Tibial artery (tissue), 4 donors: ENCODE results near the gene CEP83.

Experiments
- DNase-seq, 2 donors: peaks; one replicate each; pipeline ENCODE4 v3.0.0-alpha.2; 2019
- H3K27ac ChIP-seq, 2 donors: fragments of 200-600 bp; sonication (generic) in 1 of 2; 1 replicate in 1 of 2; 2 replicates in 1 of 2; pipeline ENCODE4 v1.5.1; 2018 to 2019; ENCODE audit warnings: mild to moderate bottlenecking in 1 of 2
- H3K27me3 ChIP-seq, 2 donors: fragments of 200-600 bp; sonication (generic) in 1 of 2; one replicate each; pipeline versions ENCODE4 v1.5.1 to v1.6.0; 2016 to 2019
- H3K36me3 ChIP-seq, 3 donors: fragments of 200-600 bp; sonication (generic) in 2 of 3; one replicate each; pipeline ENCODE4 v1.5.1; 2016 to 2019; ENCODE audit warnings: mild to moderate bottlenecking in 2 of 3
- H3K4me1 ChIP-seq, 4 donors: fragments of 200-600 bp; sonication (generic) in 2 of 4; 1 replicate in 3 of 4; 2 replicates in 1 of 4; pipeline ENCODE4 v1.5.1; 2016 to 2019
- H3K4me3 ChIP-seq, 2 donors: fragments of 200-600 bp; sonication (generic) in 1 of 2; 1 replicate in 1 of 2; 2 replicates in 1 of 2; pipeline ENCODE4 v1.5.1; 2018 to 2019; ENCODE audit warnings: mild to moderate bottlenecking in 2 of 2
- H3K9me3 ChIP-seq, 3 donors: fragments of 200-600 bp; sonication (generic) in 1 of 3; one replicate each; pipeline ENCODE4 v1.5.1; 2016 to 2019
- CTCF ChIP-seq, 2 experiments: fragments of 200-600 bp in 1 of 2; fragments of 450-650 bp in 1 of 2; IDR thresholded peaks; one replicate each; pipeline ENCODE4 v1.5.1; 2017 to 2019; ENCODE audit warnings: antibody characterized with exemption in 2 of 2, mild to moderate bottlenecking in 1 of 2, moderate library complexity in 1 of 2
- intact Hi-C: fragments of 100-400 bp; cut with DNase I; formaldehyde crosslinking; loops from one replicate; pipeline ENCODE4 v1.15.0; 2023; ENCODE audit warnings: low total_unique reads

CEP83 gene

DNA sequence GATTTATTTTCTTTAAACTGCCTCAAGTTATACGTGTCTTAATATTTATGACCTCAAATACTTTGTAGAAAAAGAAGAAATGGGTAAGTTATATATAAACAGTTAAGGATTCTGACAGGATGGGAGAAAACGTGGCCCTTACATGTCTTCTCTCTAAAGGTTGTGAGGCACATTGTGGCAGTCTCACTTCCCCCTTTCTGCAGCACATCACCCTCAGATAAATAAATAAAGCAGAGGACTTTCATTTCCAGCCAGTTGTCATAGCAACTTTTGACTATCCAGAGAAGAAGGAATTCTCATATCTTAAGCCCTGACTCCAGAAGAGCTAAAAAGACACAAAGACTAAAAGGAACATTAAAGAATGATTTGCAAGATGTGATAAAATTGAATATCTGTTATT lies 28.8 kb upstream of the CEP83 start:
- Histone ChIP-seq H3K4me1 (no peaks in the 10 kb centered on the region), H3K27ac (no peak overlapping the region), H3K4me3 (no peak overlapping the region), H3K27me3 (no peaks in the 10 kb centered on the region), H3K36me3 (no peaks in the 10 kb centered on the region), H3K9me3 (no peaks in the 10 kb centered on the region)
- intact Hi-C loops, result no loop called here
- no peak for TF ChIP-seq CTCF (IDR thresholded peaks at IDR 0.05)
- DNase-seq, result no peak

GRCh38 chr12:94481734-94482133 lies 22.1 kb upstream of the CEP83 start:
- no peak overlapping the region for H3K27ac ChIP-seq
- no peaks in the 10 kb centered on the region for H3K4me1 ChIP-seq
- H3K4me3 ChIP-seq, result no peak overlapping the region
- no peak for TF ChIP-seq CTCF (IDR thresholded peaks at IDR 0.05)
- no peaks in the 10 kb centered on the region for H3K36me3 ChIP-seq
- H3K27me3 ChIP-seq, result peaks cover 0 to 2% of the 10 kb centered on the region in 2 donors
- no peak for DNase-seq
- intact Hi-C loops, result no loop called here
- no peaks in the 10 kb centered on the region for H3K9me3 ChIP-seq

DNA sequence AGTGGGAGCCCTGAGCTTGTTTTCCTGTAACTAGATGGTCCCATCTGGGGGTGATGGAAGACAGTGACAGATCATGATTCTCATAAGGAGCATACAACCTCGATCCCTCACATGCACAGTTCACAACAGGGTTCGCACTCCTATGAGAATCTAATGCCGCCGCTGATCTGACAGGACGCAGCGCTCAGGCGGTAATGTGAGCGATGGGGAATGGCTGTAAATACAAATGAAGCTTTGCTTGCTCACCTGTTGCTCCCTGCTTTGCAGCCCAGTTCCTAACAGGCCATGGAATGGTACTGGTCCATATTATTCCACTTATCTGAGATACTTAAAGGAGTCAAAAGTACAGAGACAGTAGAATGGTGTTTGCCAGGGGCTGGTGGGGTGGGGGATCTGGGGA lies 9.9 kb upstream of the CEP83 start:
- intact Hi-C loops, result loop anchor here (10.0 kb wide), 1 partner anchor 205 kb away; no protein-coding TSS in a partner anchor
- TF ChIP-seq CTCF (IDR thresholded peaks at IDR 0.05), result no peak
- Histone ChIP-seq H3K4me1 (no peaks in the 10 kb centered on the region), H3K27ac (no peak overlapping the region), H3K36me3 (no peaks in the 10 kb centered on the region), H3K27me3 (no peaks in the 10 kb centered on the region), H3K4me3 (no peak overlapping the region), H3K9me3 (no peaks in the 10 kb centered on the region)
- no peak for DNase-seq

DNA sequence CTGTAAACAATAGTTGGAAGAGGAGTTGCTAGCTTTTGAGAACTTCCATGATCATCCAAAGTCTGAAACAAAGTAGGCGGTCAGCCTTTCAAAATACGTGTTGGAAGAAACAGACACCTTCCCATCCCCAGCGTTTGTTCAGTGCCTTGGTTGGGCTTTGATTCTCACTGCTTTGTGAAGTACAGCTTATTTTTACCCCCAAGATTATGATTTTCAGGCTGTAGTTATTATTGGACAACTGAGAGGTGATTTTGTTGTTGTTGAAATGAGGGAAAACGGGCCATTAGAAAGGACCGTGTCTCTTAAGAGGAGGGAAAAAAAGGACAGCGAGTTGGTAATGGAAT lies 921 bp upstream of the CEP83 start:
- intact Hi-C loops, result loop anchor here (10.0 kb wide), 1 partner anchor 196 kb away; no protein-coding TSS in a partner anchor
- Histone ChIP-seq H3K9me3 (no peaks in the 10 kb centered on the region), H3K4me3 (peak overlapping the region; percentile 63 to 81), H3K27me3 (no peaks in the 10 kb centered on the region), H3K4me1 (peaks cover 0 to 22% (median 5%) of the 10 kb centered on the region in 4 donors), H3K36me3 (no peaks in the 10 kb centered on the region), H3K27ac (peak overlapping the region; percentile 76 to 93)
- DNase-seq, result no peak
- no peak for TF ChIP-seq CTCF (IDR thresholded peaks at IDR 0.05)

DNA sequence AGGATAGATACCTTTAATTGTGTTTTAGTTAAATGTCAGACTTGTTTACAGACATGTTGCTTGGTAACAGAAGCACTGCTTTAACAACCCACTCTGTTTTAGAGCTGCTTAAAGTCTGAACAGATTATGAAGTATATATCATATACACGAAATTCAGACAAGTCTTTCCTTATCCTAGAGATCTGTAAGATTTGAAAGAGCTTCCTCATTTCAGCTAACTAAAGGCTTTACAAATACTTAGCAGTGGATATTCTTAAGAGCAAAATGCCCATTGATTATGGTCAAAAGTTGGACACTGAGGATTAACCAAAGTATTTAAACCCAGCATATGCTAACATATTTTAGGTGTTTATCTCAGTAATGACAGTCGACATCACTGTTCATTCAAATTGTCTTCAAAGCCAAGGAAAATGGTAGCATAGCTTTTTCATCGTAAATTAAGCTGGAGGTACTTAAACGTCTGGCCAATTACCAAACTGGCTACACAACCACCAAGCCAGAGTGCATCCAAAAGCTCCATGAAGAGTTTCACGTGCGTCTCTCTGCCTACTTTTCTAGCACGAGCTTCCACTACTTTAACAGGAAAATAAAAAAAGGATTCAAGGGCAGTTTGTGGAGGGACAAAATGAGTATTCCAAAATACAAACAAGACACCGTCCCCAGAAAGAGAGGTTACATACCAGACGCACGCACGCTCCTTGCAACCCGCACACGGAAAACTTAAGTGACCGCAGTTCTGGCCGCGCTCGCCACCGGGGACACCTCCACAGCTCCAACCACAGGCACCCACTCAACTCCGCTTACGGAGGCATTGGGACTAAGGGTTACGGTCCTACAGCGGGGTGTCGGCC lies 565 bp downstream of the CEP83 start:
- Histone ChIP-seq H3K4me3 (peak overlapping the region; percentile 63 to 81), H3K27ac (peak overlapping the region; percentile 76 to 93), H3K36me3 (peaks cover 0 to 7% (median 0%) of the 10 kb centered on the region in 3 donors), H3K27me3 (no peaks in the 10 kb centered on the region), H3K4me1 (peaks cover 0 to 22% (median 5%) of the 10 kb centered on the region in 4 donors), H3K9me3 (no peaks in the 10 kb centered on the region)
- peak in 1 of 2 experiments; percentile 6 for TF ChIP-seq CTCF (IDR thresholded peaks at IDR 0.05)
- no peak for DNase-seq
- intact Hi-C loops, result no loop called here
